Gastrocnemius medialis (tissue), 4 donors: ENCODE measurements around the gene TNFRSF1A. TPM values are rescaled to one million over a fixed set of nuclear protein-coding genes. Genes with fewer than 3 reads are reported as not detected.
A peak's percentile ranks its signal among the peaks of the same experiment; 100 is the strongest.

Experiments used
- ATAC-seq, 2 donors: fragments of 150-250 bp; one replicate each; pipeline ENCODE4 v1.9.1; 2016
- DNase-seq, 2 donors: peaks; one replicate each; pipeline ENCODE4 v3.0.0-alpha.2; 2019
- H3K27ac ChIP-seq, 4 donors: fragments of 200-600 bp; sonication (generic); 1 replicate in 1 of 4; 2 replicates in 3 of 4; pipeline ENCODE4 v1.5.1; 2016 to 2018; ENCODE audit warnings: mild to moderate bottlenecking in 2 of 4, moderate library complexity in 1 of 4
- H3K27me3 ChIP-seq, 3 donors: fragments of 200-600 bp; sonication (generic) in 2 of 3; 1 replicate in 1 of 3; 2 replicates in 2 of 3; pipeline versions ENCODE4 v1.5.1 to v1.6.0; 2016 to 2019; ENCODE audit warnings: mild to moderate bottlenecking in 1 of 3, moderate library complexity in 1 of 3
- H3K36me3 ChIP-seq, 2 donors: fragments of 200-600 bp; sonication (generic) in 1 of 2; one replicate each; pipeline ENCODE4 v1.5.1; 2017 to 2018
- H3K4me1 ChIP-seq, 2 donors: fragments of 200-600 bp; sonication (generic) in 1 of 2; one replicate each; pipeline ENCODE4 v1.5.1; 2016 to 2017; ENCODE audit warnings: mild to moderate bottlenecking in 2 of 2
- H3K4me3 ChIP-seq, 4 donors: fragments of 200-600 bp; sonication (generic) in 3 of 4; 1 replicate in 1 of 4; 2 replicates in 3 of 4; pipeline ENCODE4 v1.5.1; 2016 to 2019; ENCODE audit warnings: mild to moderate bottlenecking in 2 of 4
- H3K9me3 ChIP-seq, 3 donors: fragments of 200-600 bp; sonication (generic) in 2 of 3; 1 replicate in 1 of 3; 2 replicates in 2 of 3; pipeline ENCODE4 v1.5.1; 2016 to 2019
- CTCF ChIP-seq, 5 experiments: fragments of 450-650 bp in 3 of 5; fragments of 200-600 bp in 2 of 5; sonication (generic) in 2 of 5; IDR thresholded peaks in 4 of 5; conservative IDR thresholded peaks in 1 of 5; 1 replicate in 4 of 5; 2 replicates in 1 of 5; pipeline ENCODE4 v1.5.1; 2016 to 2019; ENCODE audit warnings: antibody characterized with exemption in 5 of 5, mild to moderate bottlenecking in 3 of 5, moderate library complexity in 3 of 5
- POLR2A ChIP-seq, 2 donors: fragments of 450-650 bp; IDR thresholded peaks; one replicate each; pipeline ENCODE4 v1.6.1; 2017; ENCODE audit warnings: antibody characterized with exemption in 2 of 2, mild to moderate bottlenecking in 2 of 2, moderate library complexity in 2 of 2
- in situ Hi-C, 4 donors: fragments of 200-750 bp; cut with MboI; loops; one replicate each; pipeline versions ENCODE4 v1.15.0 to v1.8.0; 2017; ENCODE audit warnings: low sequenced_read_pairs in 4 of 4
- intact Hi-C: fragments of 100-400 bp; cut with DNase I; formaldehyde crosslinking; loops from one replicate; pipeline ENCODE4 v1.15.1; 2023; ENCODE audit warnings: low total_unique reads
- total RNA-seq, 4 donors: library from RNA; depleted of rRNA; stranded (reverse); fragments of >200 nt; gene quantifications; one replicate each; pipeline versions ENCODE4 v1.1.0 to v1.2.3, GENCODE V29; 2016

TNFRSF1A gene
- total RNA-seq, 4 donors from 2014 or later = 103 to 220 (median 193) TPM

DNA sequence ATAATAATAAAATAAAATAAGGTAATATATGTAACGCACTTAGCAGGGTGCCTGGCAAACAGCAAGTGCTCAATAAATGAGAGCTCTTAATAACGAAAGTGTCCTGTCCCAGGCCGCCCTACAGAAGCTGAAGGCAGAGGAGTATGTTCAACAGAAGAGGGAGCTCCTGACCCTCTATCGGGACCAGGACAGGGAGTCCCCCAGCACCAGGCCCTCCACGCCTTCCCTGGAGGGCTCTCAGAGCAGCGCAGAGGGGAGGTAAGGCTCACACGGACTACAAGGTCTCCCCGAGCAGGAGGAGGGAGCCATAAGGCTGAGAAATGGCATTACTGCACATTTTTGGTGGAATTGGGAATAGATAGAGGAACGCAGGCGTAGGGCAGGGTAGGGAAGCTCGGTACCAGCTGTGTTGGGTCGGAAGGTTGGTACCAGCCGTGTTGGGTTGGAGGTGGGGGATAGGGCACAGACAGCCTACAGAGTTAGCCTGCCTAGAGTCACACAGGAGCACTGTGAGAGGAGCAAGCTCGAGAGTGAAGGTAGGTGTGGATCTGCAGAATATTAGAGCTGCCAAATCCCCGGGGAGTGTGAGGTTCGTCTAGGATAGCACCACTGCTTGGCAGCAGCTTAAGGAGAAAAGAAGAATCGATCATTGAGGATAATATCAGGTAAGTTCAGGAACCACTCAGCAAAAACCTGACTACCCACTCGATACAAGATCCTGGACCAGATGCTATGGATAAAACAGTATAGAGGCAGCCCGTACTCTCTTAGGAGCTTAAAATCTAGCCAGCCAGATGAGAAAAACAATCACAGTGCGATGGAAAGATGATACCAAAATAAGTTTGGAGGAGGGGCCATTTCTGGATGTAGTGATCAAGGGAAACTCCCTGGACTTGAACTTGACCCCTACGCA lies 15.3 kb downstream of the TNFRSF1A start:
- Histone ChIP-seq H3K4me3 (peak overlapping the region in 1 of 4 donors; percentile 33), H3K4me1 (peaks cover 57 to 61% of the 10 kb centered on the region in 2 donors), H3K9me3 (no peaks in the 10 kb centered on the region), H3K27me3 (no peaks in the 10 kb centered on the region), H3K36me3 (peaks cover 0 to 43% of the 10 kb centered on the region in 2 donors), H3K27ac (peak overlapping the region; percentile 37 to 82 (median 66))
- intact Hi-C loops (loop anchor here (2.0 kb wide), 1 partner anchor 138 kb away; no protein-coding TSS in a partner anchor), in situ Hi-C loops (loop anchor here in 2 of 4 donors (10.0 to 25.0 kb wide), 3 partner anchors 58 to 138 kb away; partner anchors contain the start of genes LTBR (in 1 of the 2), TAPBPL (in 1 of the 2) and VAMP1 (in 1 of the 2))
- DNase-seq (peak in 1 of 2 donors; percentile 72), ATAC-seq (peak; percentile 48 to 55)
- TF ChIP-seq CTCF (IDR thresholded peaks at IDR 0.05 in 4 of 5, conservative IDR thresholded peaks at IDR 0.05 in 1 of 5) = peak; percentile 23 to 57 (median 47)
- no peak for TF ChIP-seq POLR2A (IDR thresholded peaks at IDR 0.05)

- H3K27me3 ChIP-seq = no peaks in the 10 kb centered on the region
- no peaks in the 10 kb centered on the region for H3K9me3 ChIP-seq
- H3K27ac ChIP-seq = peak overlapping the region; percentile 4 to 85 (median 81)
- H3K36me3 ChIP-seq = peaks cover 0 to 29% of the 10 kb centered on the region in 2 donors
- DNase-seq = peak in 1 of 2 donors; percentile 14
- no peak overlapping the region for H3K4me3 ChIP-seq
- in situ Hi-C loops (loop anchor here in 2 of 4 donors (10.0 to 25.0 kb wide), 3 partner anchors 60 to 140 kb away; partner anchors contain the start of genes LTBR (in 1 of the 2), TAPBPL (in 1 of the 2) and VAMP1 (in 1 of the 2)), intact Hi-C loops (loop anchor here (2.0 to 5.0 kb wide), 2 partner anchors 44 to 207 kb away; partner anchors contain the start of gene GAPDH)
- no peak for TF ChIP-seq POLR2A (IDR thresholded peaks at IDR 0.05)
- TF ChIP-seq CTCF (IDR thresholded peaks at IDR 0.05 in 4 of 5, conservative IDR thresholded peaks at IDR 0.05 in 1 of 5) = no peak
- peaks cover 57 to 61% of the 10 kb centered on the region in 2 donors for H3K4me1 ChIP-seq
- no peak for ATAC-seq
Observed at GRCh38 chr12:6324936-6325750, 16.7 kb downstream of the TNFRSF1A start.

GRCh38 chr12:6323995-6324711 lies 17.7 kb downstream of the TNFRSF1A start:
- H3K27me3 ChIP-seq = no peaks in the 10 kb centered on the region
- intact Hi-C loops = loop anchor here (1.0 to 5.0 kb wide), 4 partner anchors 45 to 229 kb away; partner anchors contain the start of genes GAPDH and LTBR
- H3K36me3 ChIP-seq = peaks cover 0 to 19% of the 10 kb centered on the region in 2 donors
- peak in 1 of 2 donors; percentile 13 for DNase-seq
- peak overlapping the region; percentile 70 to 85 (median 81) for H3K27ac ChIP-seq
- no peak for ATAC-seq
- peaks cover 57 to 61% of the 10 kb centered on the region in 2 donors for H3K4me1 ChIP-seq
- in situ Hi-C loops = loop anchor here in 1 of 4 donors (10.0 kb wide), 2 partner anchors 61 to 141 kb away; partner anchors contain the start of gene LTBR
- TF ChIP-seq POLR2A (IDR thresholded peaks at IDR 0.05) = no peak
- TF ChIP-seq CTCF (IDR thresholded peaks at IDR 0.05 in 4 of 5, conservative IDR thresholded peaks at IDR 0.05 in 1 of 5) = no peak
- peak overlapping the region; percentile 4 to 27 (median 12) for H3K4me3 ChIP-seq
- H3K9me3 ChIP-seq = no peaks in the 10 kb centered on the region
